Ovary (tissue), 3 donors: ENCODE data around the gene ZNF532.

ENCODE experiments used
- EP300 ChIP-seq: sonication (generic); formaldehyde crosslinking; IDR thresholded peaks from one replicate; pipeline ENCODE4 v1.6.1; 2017; ENCODE audit warnings: antibody characterized with exemption
- POLR2A ChIP-seq: fragments of 450-650 bp; IDR thresholded peaks from one replicate; pipeline ENCODE4 v1.6.1; 2017; ENCODE audit warnings: antibody characterized with exemption, mild to moderate bottlenecking, moderate library complexity
- TF ChIP-seq, protein P1 (sequence below), 3 donors: fragments of 450-650 bp in 2 of 3; fragments of 200-600 bp in 1 of 3; IDR thresholded peaks; one replicate each; pipeline versions ENCODE4 v1.5.1 to v1.8.0; 2016 to 2022; ENCODE audit warnings: antibody characterized with exemption in 3 of 3, mild to moderate bottlenecking in 1 of 3
- donor health status: DM: no; HTN: no; CAD: no.

DNA sequence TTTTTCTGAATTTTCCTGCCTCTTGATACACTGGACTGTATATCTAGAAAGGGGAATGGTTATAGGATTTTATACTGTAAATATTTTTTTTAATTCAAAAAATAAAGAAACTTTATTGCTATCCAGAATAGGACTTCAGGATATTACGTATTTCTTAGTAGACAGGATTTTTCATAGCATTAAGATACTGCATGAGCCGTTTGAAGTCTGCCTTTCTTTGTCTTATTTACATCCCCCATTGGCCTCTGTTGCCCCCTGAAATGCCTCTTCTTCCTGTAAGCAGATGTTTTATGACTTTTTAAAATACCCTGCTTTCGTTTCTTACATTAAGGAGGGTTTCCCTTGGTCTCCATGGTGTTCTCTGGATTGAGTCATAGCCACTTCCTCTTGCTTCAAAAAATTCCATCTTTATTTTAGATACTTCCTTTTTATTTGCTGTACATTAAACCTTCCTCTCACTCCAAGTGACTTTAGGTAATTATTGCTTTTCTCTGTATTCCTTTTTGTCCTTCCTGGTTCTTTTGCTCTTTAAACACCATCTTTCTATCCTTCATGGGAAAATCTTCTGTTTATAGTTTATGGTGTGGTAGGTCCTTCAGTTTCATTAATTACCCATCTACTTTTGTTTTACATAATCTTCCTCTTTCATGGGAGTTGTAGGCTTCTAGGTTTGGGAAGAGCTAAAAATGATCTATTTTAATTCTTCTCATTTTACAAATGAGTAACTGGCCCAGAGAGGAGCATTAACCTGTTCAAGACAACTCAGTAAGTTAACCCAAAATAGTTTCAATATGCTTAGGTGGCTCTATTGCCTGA lies 72.6 kb downstream of the ZNF532 start:
- TF ChIP-seq, protein P1, sequence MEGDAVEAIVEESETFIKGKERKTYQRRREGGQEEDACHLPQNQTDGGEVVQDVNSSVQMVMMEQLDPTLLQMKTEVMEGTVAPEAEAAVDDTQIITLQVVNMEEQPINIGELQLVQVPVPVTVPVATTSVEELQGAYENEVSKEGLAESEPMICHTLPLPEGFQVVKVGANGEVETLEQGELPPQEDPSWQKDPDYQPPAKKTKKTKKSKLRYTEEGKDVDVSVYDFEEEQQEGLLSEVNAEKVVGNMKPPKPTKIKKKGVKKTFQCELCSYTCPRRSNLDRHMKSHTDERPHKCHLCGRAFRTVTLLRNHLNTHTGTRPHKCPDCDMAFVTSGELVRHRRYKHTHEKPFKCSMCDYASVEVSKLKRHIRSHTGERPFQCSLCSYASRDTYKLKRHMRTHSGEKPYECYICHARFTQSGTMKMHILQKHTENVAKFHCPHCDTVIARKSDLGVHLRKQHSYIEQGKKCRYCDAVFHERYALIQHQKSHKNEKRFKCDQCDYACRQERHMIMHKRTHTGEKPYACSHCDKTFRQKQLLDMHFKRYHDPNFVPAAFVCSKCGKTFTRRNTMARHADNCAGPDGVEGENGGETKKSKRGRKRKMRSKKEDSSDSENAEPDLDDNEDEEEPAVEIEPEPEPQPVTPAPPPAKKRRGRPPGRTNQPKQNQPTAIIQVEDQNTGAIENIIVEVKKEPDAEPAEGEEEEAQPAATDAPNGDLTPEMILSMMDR (IDR thresholded peaks at IDR 0.05), result no peak
- no peak for TF ChIP-seq EP300
- TF ChIP-seq POLR2A, result no peak
